Measurements from ENCODE around the gene NXF1. TPM values are rescaled to one million over a fixed set of nuclear protein-coding genes. Genes with fewer than 3 reads are reported as not detected.
A peak's percentile ranks its signal among the peaks of the same experiment; 100 is the strongest.
"Not testable (repeated sequence)": the region's sequence is repeated elsewhere in the genome, so short reads cannot be mapped to it uniquely, and the experiment has no call there.

Gene NXF1
- total RNA-seq, 4 donors from 2014 or later, result 88.1 to 156 (median 115) TPM

- no peak overlapping the region for H3K27ac ChIP-seq
- 100% methylated on average over 4 of the region's 14 CpGs for WGBS
- TF ChIP-seq, protein P1, sequence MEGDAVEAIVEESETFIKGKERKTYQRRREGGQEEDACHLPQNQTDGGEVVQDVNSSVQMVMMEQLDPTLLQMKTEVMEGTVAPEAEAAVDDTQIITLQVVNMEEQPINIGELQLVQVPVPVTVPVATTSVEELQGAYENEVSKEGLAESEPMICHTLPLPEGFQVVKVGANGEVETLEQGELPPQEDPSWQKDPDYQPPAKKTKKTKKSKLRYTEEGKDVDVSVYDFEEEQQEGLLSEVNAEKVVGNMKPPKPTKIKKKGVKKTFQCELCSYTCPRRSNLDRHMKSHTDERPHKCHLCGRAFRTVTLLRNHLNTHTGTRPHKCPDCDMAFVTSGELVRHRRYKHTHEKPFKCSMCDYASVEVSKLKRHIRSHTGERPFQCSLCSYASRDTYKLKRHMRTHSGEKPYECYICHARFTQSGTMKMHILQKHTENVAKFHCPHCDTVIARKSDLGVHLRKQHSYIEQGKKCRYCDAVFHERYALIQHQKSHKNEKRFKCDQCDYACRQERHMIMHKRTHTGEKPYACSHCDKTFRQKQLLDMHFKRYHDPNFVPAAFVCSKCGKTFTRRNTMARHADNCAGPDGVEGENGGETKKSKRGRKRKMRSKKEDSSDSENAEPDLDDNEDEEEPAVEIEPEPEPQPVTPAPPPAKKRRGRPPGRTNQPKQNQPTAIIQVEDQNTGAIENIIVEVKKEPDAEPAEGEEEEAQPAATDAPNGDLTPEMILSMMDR (IDR thresholded peaks at IDR 0.05), result no peak
- TF ChIP-seq POLR2AphosphoS5 (IDR thresholded peaks at IDR 0.05) (no peak), EP300 (IDR thresholded peaks at IDR 0.05) (no peak), POLR2A (IDR thresholded peaks at IDR 0.05) (no peak)
- peaks cover 46% of the 10 kb centered on the region for H3K4me1 ChIP-seq
- peaks cover 14% of the 10 kb centered on the region for H3K36me3 ChIP-seq
- H3K9me3 ChIP-seq, result no peaks in the 10 kb centered on the region
- H3K4me3 ChIP-seq, result no peak overlapping the region
- no peaks in the 10 kb centered on the region for H3K27me3 ChIP-seq
- no peak for DNase-seq (ENCODE audit: low spot score in 2 of 2)
These were observed 53.0 kb downstream of the NXF1 start for GRCh38 chr11:62752177-62752785.

DNA sequence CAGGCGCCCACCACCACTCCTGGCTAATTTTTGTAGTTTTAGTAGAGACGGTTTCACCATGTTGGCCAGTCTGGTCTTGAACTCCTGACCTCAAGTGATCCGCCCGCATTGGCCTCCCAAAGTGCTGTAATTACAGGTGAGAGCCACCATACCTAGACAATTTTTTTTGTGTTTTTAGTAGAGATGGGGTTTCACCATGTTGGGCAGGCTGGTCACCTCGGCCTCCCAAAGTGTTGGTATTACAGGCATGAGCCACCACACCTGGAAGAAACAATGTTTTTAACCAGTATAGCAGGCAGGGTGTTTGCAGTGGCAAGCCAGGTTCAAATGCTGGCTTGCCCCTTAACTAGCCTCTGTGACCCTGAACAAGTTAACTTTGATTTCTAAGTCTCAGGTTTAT lies 55.3 kb downstream of the NXF1 start:
- not testable (repeated sequence) for H3K4me3 ChIP-seq

GRCh38 chr11:62747475-62748160 lies 57.6 kb downstream of the NXF1 start:
- WGBS, result 61% methylated on average over 9 of the region's 9 CpGs
- TF ChIP-seq, protein P1 (IDR thresholded peaks at IDR 0.05), result no peak
- TF ChIP-seq POLR2AphosphoS5 (IDR thresholded peaks at IDR 0.05), result no peak
- no peak for TF ChIP-seq POLR2A (IDR thresholded peaks at IDR 0.05)
- no peak for TF ChIP-seq EP300 (IDR thresholded peaks at IDR 0.05)
- Histone ChIP-seq H3K36me3 (peaks cover 14% of the 10 kb centered on the region), H3K27me3 (no peaks in the 10 kb centered on the region), H3K27ac (peak overlapping the region; percentile 39), H3K4me3 (no peak overlapping the region), H3K9me3 (no peaks in the 10 kb centered on the region), H3K4me1 (peaks cover 30% of the 10 kb centered on the region)
- no peak for DNase-seq (ENCODE audit: low spot score in 2 of 2)

More for the DNA sequence above, 55.3 kb downstream of the NXF1 start:
- WGBS, result 94% methylated on average over 5 of the region's 5 CpGs
- Histone ChIP-seq H3K36me3 (peaks cover 14% of the 10 kb centered on the region), H3K4me1 (peaks cover 46% of the 10 kb centered on the region)
- H3K27ac ChIP-seq; H3K27me3 ChIP-seq; H3K9me3 ChIP-seq; DNase-seq (ENCODE audit: low spot score in 2 of 2): not testable (repeated sequence)

Other genes starting within 250 kb of the NXF1 start
- 1,000 to 10,000 TPM; 1,221 to 2,946 (median 2,495) TPM for gene EEF1G, start 231.5 kb downstream of the NXF1 start, total RNA-seq
- 10 to 100 TPM in 3 of 4 donors, 1 to 10 TPM in 1; 8.0 to 16.3 (median 12.5) TPM for gene TUT1, start 213.9 kb downstream of the NXF1 start, total RNA-seq
- gene MTA2, start 203.6 kb downstream of the NXF1 start, total RNA-seq, result 100 to 1,000 TPM; 107 to 125 (median 110) TPM
- 10 to 100 TPM; 43.1 to 74.8 (median 55.8) TPM for gene EML3, start 192.7 kb downstream of the NXF1 start, total RNA-seq
- gene ROM1, start 192.2 kb downstream of the NXF1 start, total RNA-seq, result 1 to 10 TPM in 3 of 4 donors, under 1 TPM in 1; 0.80 to 4.9 (median 2.3) TPM
- 10 to 100 TPM; 29.9 to 54.1 (median 40.6) TPM for gene B3GAT3, start 183.5 kb downstream of the NXF1 start, total RNA-seq
- gene GANAB, start 158.8 kb downstream of the NXF1 start, total RNA-seq, result 100 to 1,000 TPM in 2 of 4 donors, 10 to 100 TPM in 2; 76.0 to 118 (median 102) TPM
- 10 to 100 TPM; 17.7 to 35.1 (median 31.4) TPM for gene INTS5, start 152.1 kb downstream of the NXF1 start, total RNA-seq
- gene C11orf98, start 140.2 kb downstream of the NXF1 start, total RNA-seq, result 10 to 100 TPM; 12.8 to 29.3 (median 25.7) TPM
- 1 to 10 TPM; 2.8 to 6.0 (median 4.2) TPM for gene CSKMT, start 140.1 kb downstream of the NXF1 start, total RNA-seq
- gene UQCC3, start 133.8 kb downstream of the NXF1 start, total RNA-seq, result 10 to 100 TPM in 2 of 4 donors, 1 to 10 TPM in 2; 9.1 to 12.4 (median 9.8) TPM
- gene LBHD1, start 133.2 kb downstream of the NXF1 start, total RNA-seq, result 1 to 10 TPM; 1.7 to 8.7 (median 3.3) TPM
- 100 to 1,000 TPM; 125 to 194 (median 143) TPM for gene UBXN1, start 126.4 kb downstream of the NXF1 start, total RNA-seq
- gene LRRN4CL, start 115.9 kb downstream of the NXF1 start, total RNA-seq, result 1 to 10 TPM; 3.3 to 7.6 (median 5.9) TPM
- 10 to 100 TPM; 28.9 to 76.3 (median 59.3) TPM for gene BSCL2, start 98.0 kb downstream of the NXF1 start, total RNA-seq
- under 1 TPM in 1 of 4 donors, not detected in 3; 0.68 TPM for gene GNG3, start 97.8 kb downstream of the NXF1 start, total RNA-seq
- gene HNRNPUL2, start 78.0 kb downstream of the NXF1 start, total RNA-seq, result 10 to 100 TPM; 21.1 to 51.5 (median 33.6) TPM
- 10 to 100 TPM; 16.3 to 42.3 (median 31.7) TPM for gene TTC9C, start 77.0 kb downstream of the NXF1 start, total RNA-seq
- gene ZBTB3, start 51.3 kb downstream of the NXF1 start, total RNA-seq, result 10 to 100 TPM; 10.9 to 32.2 (median 14.3) TPM
- gene POLR2G, start 43.9 kb downstream of the NXF1 start, total RNA-seq, result 100 to 1,000 TPM in 1 of 4 donors, 10 to 100 TPM in 3; 46.9 to 117 (median 52.1) TPM
- 10 to 100 TPM; 10.2 to 48.7 (median 21.9) TPM for gene TAF6L, start 34.0 kb downstream of the NXF1 start, total RNA-seq
- gene TMEM179B, start 18.0 kb downstream of the NXF1 start, total RNA-seq, result 10 to 100 TPM; 37.6 to 72.6 (median 59.8) TPM
- 10 to 100 TPM; 15.9 to 30.2 (median 23.4) TPM for gene TMEM223, start 13.4 kb downstream of the NXF1 start, total RNA-seq
- 10 to 100 TPM; 26.8 to 47.8 (median 43.2) TPM for gene STX5, start 26.6 kb upstream of the NXF1 start, total RNA-seq
- not detected for gene TEX54, start 27.4 kb upstream of the NXF1 start, total RNA-seq
- 10 to 100 TPM; 63.3 to 79.8 (median 70.3) TPM for gene WDR74, start 34.1 kb upstream of the NXF1 start, total RNA-seq
- 100 to 1,000 TPM; 170 to 234 (median 198) TPM for gene SLC3A2, start 75.5 kb upstream of the NXF1 start, total RNA-seq
- gene CHRM1, start 115.9 kb upstream of the NXF1 start, total RNA-seq, result 1 to 10 TPM; 2.5 to 5.4 (median 4.5) TPM
- not detected for gene SLC22A6, start 179.5 kb upstream of the NXF1 start, total RNA-seq
- not detected for gene SLC22A8, start 210.4 kb upstream of the NXF1 start, total RNA-seq